K562 (cell line): Measurements from ENCODE around the gene SOX12. TPM values are rescaled to one million over a fixed set of nuclear protein-coding genes. Genes with fewer than 3 reads are reported as not detected.

Source experiments
- BMI1 ChIP-seq: fragments of 150-350 bp; IDR thresholded peaks from 2 replicates; pipeline ENCODE4 v1.6.1; 2014; ENCODE audit warnings: low read length
- CTBP1 ChIP-seq: fragments of 450-650 bp; IDR thresholded peaks from 2 replicates; pipeline ENCODE4 v1.6.1; 2016; ENCODE audit warnings: borderline replicate concordance
- ETV5 ChIP-seq: sonication (generic); formaldehyde crosslinking; IDR thresholded peaks from 2 replicates; pipeline ENCODE4 v1.4.0; 2020; ENCODE audit warnings: low read depth, mild to moderate bottlenecking, missing genetic modification reagents
- MTA3 ChIP-seq: fragments of 450-650 bp; formaldehyde crosslinking; IDR thresholded peaks from 2 replicates; pipeline ENCODE4 v1.6.1; 2017; ENCODE audit warnings: mild to moderate bottlenecking, borderline replicate concordance
- RBFOX2 ChIP-seq: fragments of 200-400 bp; formaldehyde crosslinking; IDR thresholded peaks from 2 replicates; pipeline ENCODE4 v1.6.1; 2017; ENCODE audit warnings: low read depth, mild to moderate bottlenecking, low read length, moderate library complexity
- ZFP91 ChIP-seq: sonication (generic); formaldehyde crosslinking; IDR thresholded peaks from 2 replicates; pipeline ENCODE4 v1.8.0; 2022; ENCODE audit warnings: mild to moderate bottlenecking, missing genetic modification reagents
- ZHX1 ChIP-seq: fragments of 150-350 bp; conservative IDR thresholded peaks from 2 replicates; pipeline ENCODE4 v1.6.1; 2014; ENCODE audit warnings: low read length
- polyA plus RNA-seq, 8 experiments: library from polyadenylated mRNA; depleted of rRNA in 4 of 8; stranded (reverse) in 5 of 8; unstranded in 3 of 8; fragments of >200 nt; fragmentation: Nextera tagmentation in 2 of 8; fragmentation: Illumina TruSeq in 1 of 8; extraction: Ambion mirVana in 2 of 8; extraction: Trizol in 1 of 8; gene quantifications; 2 replicates each; pipeline versions ENCODE4 v1.2.1 to v1.2.3, GENCODE V29; 2011 to 2014; ENCODE audit warnings: inconsistent platforms in 1 of 8, missing spikeins in 1 of 8
- total RNA-seq, 7 experiments: library from RNA; depleted of rRNA in 6 of 7; stranded (reverse); fragments of >200 nt in 6 of 7; fragmentation: Illumina TruSeq in 2 of 7; extraction: Trizol in 2 of 7; gene quantifications; 2 replicates each; pipeline versions ENCODE4 v1.2.1 to v1.2.3, GENCODE V29; 2011 to 2021; ENCODE audit warnings: low replicate concordance in 1 of 7
- TF ChIP-seq, protein P1 (sequence below), 2 experiments: IDR thresholded peaks; 2 replicates each; pipeline ENCODE4 v1.6.1; 2012; ENCODE audit warnings: improper control_type of control experiment in 2 of 2, low read depth in 2 of 2, low read length in 2 of 2, borderline replicate concordance in 1 of 2
- TF ChIP-seq, protein P2 (sequence below), 2 experiments: fragments of 450-650 bp in 1 of 2; sonication (generic) in 1 of 2; formaldehyde crosslinking in 1 of 2; IDR thresholded peaks; 2 replicates each; pipeline versions ENCODE4 v1.7.1 to v1.9.0; 2016 to 2022; ENCODE audit warnings: inconsistent platforms in 1 of 2, mild to moderate bottlenecking in 1 of 2, missing genetic modification reagents in 1 of 2

SOX12 gene
- total and polyA plus RNA-seq, 9 of the 15 experiments (the other 6 are each of a cell fraction or from before 2014, with no cell fraction given): 0.42 to 26.3 (median 2.6) TPM

DNA sequence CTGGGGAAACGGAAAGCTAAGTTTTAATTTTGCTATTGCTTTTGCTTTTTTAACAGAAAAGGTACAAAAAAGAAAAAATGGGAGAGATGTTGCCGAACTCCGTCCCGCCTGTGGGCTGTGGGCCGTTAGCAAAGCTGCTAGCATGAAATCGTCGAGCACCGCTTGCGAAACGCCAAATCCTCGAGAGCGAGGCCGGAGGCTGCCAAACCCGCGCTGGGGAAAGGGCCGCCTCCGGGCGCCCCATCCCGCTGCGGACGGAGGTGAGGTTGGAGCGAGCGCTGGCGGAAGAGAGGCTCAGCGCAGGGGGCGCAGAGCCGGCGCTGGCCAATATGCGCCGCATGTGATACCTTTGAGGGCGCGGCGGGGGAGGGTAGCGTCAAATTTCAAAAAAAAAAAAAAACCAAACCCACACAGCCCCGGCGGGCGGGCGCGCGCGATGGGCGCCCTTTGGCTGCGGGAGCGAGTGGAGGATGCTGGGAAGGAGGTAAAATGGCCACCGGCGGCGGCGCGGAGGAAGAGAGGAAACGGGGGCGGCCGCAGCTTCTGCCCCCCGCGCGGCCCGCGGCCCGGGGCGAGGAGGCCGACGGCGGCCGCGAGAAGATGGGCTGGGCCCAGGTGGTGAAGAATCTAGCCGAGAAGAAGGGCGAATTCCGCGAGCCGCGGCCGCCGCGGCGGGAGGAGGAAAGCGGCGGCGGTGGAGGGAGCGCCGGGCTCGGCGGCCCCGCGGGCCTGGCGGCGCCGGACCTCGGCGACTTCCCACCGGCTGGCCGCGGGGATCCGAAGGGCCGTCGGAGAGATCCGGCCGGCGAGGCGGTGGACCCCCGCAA is 28.0 kb upstream of the SOX12 start, which contains the start of gene ZCCHC3 (continued):
- no peak for TF ChIP-seq ZHX1
- TF ChIP-seq BMI1: no peak
- peak; percentile 82; the same call in 1 of the 2 replicates for TF ChIP-seq MTA3
- peak; percentile 92 for TF ChIP-seq CTBP1
- TF ChIP-seq, protein P1, sequence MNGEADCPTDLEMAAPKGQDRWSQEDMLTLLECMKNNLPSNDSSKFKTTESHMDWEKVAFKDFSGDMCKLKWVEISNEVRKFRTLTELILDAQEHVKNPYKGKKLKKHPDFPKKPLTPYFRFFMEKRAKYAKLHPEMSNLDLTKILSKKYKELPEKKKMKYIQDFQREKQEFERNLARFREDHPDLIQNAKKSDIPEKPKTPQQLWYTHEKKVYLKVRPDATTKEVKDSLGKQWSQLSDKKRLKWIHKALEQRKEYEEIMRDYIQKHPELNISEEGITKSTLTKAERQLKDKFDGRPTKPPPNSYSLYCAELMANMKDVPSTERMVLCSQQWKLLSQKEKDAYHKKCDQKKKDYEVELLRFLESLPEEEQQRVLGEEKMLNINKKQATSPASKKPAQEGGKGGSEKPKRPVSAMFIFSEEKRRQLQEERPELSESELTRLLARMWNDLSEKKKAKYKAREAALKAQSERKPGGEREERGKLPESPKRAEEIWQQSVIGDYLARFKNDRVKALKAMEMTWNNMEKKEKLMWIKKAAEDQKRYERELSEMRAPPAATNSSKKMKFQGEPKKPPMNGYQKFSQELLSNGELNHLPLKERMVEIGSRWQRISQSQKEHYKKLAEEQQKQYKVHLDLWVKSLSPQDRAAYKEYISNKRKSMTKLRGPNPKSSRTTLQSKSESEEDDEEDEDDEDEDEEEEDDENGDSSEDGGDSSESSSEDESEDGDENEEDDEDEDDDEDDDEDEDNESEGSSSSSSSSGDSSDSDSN (IDR thresholded peaks at IDR 0.05; ENCODE audit: borderline replicate concordance in 1 of 2, low read depth in 2 of 2, low read length in 2 of 2): peak; percentile 99 to 100
- TF ChIP-seq RBFOX2: peak; percentile 90
- TF ChIP-seq, protein P2, sequence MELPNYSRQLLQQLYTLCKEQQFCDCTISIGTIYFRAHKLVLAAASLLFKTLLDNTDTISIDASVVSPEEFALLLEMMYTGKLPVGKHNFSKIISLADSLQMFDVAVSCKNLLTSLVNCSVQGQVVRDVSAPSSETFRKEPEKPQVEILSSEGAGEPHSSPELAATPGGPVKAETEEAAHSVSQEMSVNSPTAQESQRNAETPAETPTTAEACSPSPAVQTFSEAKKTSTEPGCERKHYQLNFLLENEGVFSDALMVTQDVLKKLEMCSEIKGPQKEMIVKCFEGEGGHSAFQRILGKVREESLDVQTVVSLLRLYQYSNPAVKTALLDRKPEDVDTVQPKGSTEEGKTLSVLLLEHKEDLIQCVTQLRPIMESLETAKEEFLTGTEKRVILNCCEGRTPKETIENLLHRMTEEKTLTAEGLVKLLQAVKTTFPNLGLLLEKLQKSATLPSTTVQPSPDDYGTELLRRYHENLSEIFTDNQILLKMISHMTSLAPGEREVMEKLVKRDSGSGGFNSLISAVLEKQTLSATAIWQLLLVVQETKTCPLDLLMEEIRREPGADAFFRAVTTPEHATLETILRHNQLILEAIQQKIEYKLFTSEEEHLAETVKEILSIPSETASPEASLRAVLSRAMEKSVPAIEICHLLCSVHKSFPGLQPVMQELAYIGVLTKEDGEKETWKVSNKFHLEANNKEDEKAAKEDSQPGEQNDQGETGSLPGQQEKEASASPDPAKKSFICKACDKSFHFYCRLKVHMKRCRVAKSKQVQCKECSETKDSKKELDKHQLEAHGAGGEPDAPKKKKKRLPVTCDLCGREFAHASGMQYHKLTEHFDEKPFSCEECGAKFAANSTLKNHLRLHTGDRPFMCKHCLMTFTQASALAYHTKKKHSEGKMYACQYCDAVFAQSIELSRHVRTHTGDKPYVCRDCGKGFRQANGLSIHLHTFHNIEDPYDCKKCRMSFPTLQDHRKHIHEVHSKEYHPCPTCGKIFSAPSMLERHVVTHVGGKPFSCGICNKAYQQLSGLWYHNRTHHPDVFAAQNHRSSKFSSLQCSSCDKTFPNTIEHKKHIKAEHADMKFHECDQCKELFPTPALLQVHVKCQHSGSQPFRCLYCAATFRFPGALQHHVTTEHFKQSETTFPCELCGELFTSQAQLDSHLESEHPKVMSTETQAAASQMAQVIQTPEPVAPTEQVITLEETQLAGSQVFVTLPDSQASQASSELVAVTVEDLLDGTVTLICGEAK (IDR thresholded peaks at IDR 0.05): peak; percentile 60
- TF ChIP-seq, protein P2 (CRISPR knock-in tag; IDR thresholded peaks at IDR 0.05): no peak
- TF ChIP-seq ZFP91 (CRISPR knock-in tag): no peak
- TF ChIP-seq ETV5 (CRISPR knock-in tag): peak; percentile 77
